ENCODE measurements around the gene REXO4.
A peak's percentile ranks its signal among the peaks of the same experiment; 100 is the strongest.

DNA sequence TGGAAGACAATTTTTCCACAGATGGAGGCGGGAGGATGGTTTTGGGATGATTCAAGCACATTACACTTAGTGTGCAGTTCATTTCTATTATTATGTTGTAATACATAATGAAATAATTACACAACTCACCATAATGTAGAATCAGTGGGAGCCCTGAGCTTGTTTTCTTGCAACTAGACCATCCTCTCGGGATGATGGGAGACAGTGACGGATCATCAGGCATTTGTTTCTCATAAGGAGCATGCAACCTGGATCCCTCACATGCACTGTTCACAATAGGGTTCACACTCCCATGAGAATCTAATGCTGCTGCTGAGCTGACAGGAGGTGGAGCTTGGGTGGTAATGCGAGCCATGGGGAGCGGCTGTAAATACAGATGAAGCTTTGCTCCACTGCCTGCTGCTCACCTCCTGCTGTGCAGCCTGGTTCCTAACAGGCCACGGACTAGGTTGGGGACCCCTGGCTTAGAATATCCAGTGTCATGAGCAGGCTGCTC lies 40.0 kb downstream of the REXO4 start:
- 0 out of 2 replicates have a peak, but pooled peaks have one; percentile 7 for TF ChIP-seq CEBPB (IDR thresholded peaks at IDR 0.05; ENCODE audit: borderline replicate concordance, low read depth, low read length)
- TF ChIP-seq THAP11 (CRISPR knock-in tag; IDR thresholded peaks at IDR 0.05), result no peak
- TF ChIP-seq, protein P1, sequence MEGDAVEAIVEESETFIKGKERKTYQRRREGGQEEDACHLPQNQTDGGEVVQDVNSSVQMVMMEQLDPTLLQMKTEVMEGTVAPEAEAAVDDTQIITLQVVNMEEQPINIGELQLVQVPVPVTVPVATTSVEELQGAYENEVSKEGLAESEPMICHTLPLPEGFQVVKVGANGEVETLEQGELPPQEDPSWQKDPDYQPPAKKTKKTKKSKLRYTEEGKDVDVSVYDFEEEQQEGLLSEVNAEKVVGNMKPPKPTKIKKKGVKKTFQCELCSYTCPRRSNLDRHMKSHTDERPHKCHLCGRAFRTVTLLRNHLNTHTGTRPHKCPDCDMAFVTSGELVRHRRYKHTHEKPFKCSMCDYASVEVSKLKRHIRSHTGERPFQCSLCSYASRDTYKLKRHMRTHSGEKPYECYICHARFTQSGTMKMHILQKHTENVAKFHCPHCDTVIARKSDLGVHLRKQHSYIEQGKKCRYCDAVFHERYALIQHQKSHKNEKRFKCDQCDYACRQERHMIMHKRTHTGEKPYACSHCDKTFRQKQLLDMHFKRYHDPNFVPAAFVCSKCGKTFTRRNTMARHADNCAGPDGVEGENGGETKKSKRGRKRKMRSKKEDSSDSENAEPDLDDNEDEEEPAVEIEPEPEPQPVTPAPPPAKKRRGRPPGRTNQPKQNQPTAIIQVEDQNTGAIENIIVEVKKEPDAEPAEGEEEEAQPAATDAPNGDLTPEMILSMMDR (CRISPR knock-in tag; IDR thresholded peaks at IDR 0.05), result peak; percentile 50
- no peak for TF ChIP-seq ZFP36L1 (CRISPR knock-in tag; IDR thresholded peaks at IDR 0.05)
- TF ChIP-seq SALL2 (CRISPR knock-in tag; IDR thresholded peaks at IDR 0.05), result no peak
- no peak for TF ChIP-seq HNRNPLL (IDR thresholded peaks at IDR 0.05; ENCODE audit: low read depth, low read length, poor library complexity, severe bottlenecking)
- TF ChIP-seq ZNF180 (CRISPR knock-in tag; IDR thresholded peaks at IDR 0.05; ENCODE audit: borderline replicate concordance, low read depth), result no peak
- no peak for TF ChIP-seq ZBTB7A (CRISPR knock-in tag; IDR thresholded peaks at IDR 0.05)
- TF ChIP-seq AKAP8 (CRISPR knock-in tag; IDR thresholded peaks at IDR 0.05), result no peak
